PC-3 (cell line): ENCODE data around the gene GP1BB. TPM values are rescaled to one million over a fixed set of nuclear protein-coding genes. Genes with fewer than 3 reads are reported as not detected.

Experiments
- ATAC-seq: fragments of 200-7000 bp; cut with Tn5 transposase; 2 replicates; pipeline ENCODE4 v1.9.1; 2020; ENCODE audit warnings: mild to moderate bottlenecking, moderate library complexity
- BruUV-seq: library from RNA; stranded (reverse); fragments of 400-500 nt; replicated peaks from 2 replicates; lab custom pipeline; 2021; lab: Mats Ljungman, UMichigan
- CTCF ChIA-PET: fragments of 300-600 bp; sonication (Branson Sonifier 250); formaldehyde crosslinking; loops from one replicate; lab custom pipeline; 2022; ENCODE audit warnings: antibody characterized with exemption; lab: Charles Lee
- POLR2A ChIA-PET: fragments of 300-600 bp; sonication (Branson Sonifier 250); formaldehyde crosslinking; loops from one replicate; lab custom pipeline; 2022; ENCODE audit warnings: antibody characterized with exemption; ENCODE audit not compliant: unreplicated experiment; lab: Charles Lee
- DNase-seq: peaks from one replicate; pipeline ENCODE4 v3.0.0-alpha.2; 2015
- H2AFZ ChIP-seq: fragments of 300-600 bp; sonication (generic); 2 replicates; pipeline ENCODE4 v1.6.0; 2016; ENCODE audit warnings: antibody characterized with exemption, low read length
- H3F3A ChIP-seq: fragments of 300-600 bp; sonication (generic); one replicate; pipeline ENCODE4 v1.6.0; 2017; ENCODE audit warnings: antibody characterized with exemption, low read length, control low read depth, mild to moderate bottlenecking; ENCODE audit not compliant: unreplicated experiment
- H3K27ac ChIP-seq: fragments of 300-600 bp; sonication (generic); 2 replicates; pipeline ENCODE4 v1.5.1; 2016; ENCODE audit warnings: mild to moderate bottlenecking, low read length
- H3K27me3 ChIP-seq: fragments of 300-600 bp; sonication (generic); 2 replicates; pipeline ENCODE4 v1.6.1; 2016; ENCODE audit warnings: low read length, mixed read lengths
- H3K36me3 ChIP-seq: fragments of 300-600 bp; sonication (generic); 2 replicates; pipeline ENCODE4 v1.6.1; 2016; ENCODE audit warnings: low read depth, mixed run types, low read length, mixed read lengths
- H3K4me1 ChIP-seq: fragments of 300-600 bp; sonication (generic); 2 replicates; pipeline ENCODE4 v1.5.1; 2016; ENCODE audit warnings: low read length; ENCODE audit not compliant: insufficient read depth
- H3K4me2 ChIP-seq: fragments of 300-600 bp; sonication (generic); 2 replicates; pipeline ENCODE4 v1.6.0; 2016; ENCODE audit warnings: low read length
- H3K4me3 ChIP-seq: fragments of 300-600 bp; sonication (generic); 2 replicates; pipeline ENCODE4 v1.5.1; 2016; ENCODE audit warnings: mild to moderate bottlenecking, low read length, mixed read lengths
- H3K79me2 ChIP-seq: fragments of 300-600 bp; sonication (generic); 2 replicates; pipeline ENCODE4 v1.6.1; 2017; ENCODE audit warnings: low read length, mixed read lengths
- H3K9ac ChIP-seq: fragments of 300-600 bp; sonication (generic); 2 replicates; pipeline ENCODE4 v1.6.0; 2016; ENCODE audit warnings: mild to moderate bottlenecking, low read length
- H3K9me2 ChIP-seq: fragments of 300-600 bp; sonication (generic); replicated peaks from 2 replicates; pipeline ENCODE4 v1.6.1; 2016; ENCODE audit warnings: mixed run types, low read length, mixed read lengths
- H3K9me3 ChIP-seq: fragments of 300-600 bp; sonication (generic); 2 replicates; pipeline ENCODE4 v1.6.1; 2016; ENCODE audit warnings: low read length, mixed read lengths
- H4K20me1 ChIP-seq: fragments of 300-600 bp; sonication (generic); 2 replicates; pipeline ENCODE4 v1.6.1; 2016; ENCODE audit warnings: low read length, mixed read lengths
- EZH2 ChIP-seq: fragments of 300-600 bp; sonication (generic); IDR thresholded peaks from one replicate; pipeline ENCODE4 v1.6.1; 2017; ENCODE audit warnings: antibody characterized with exemption, mild to moderate bottlenecking, low read length; ENCODE audit not compliant: unreplicated experiment
- EZH2phosphoT487 ChIP-seq: fragments of 300-600 bp; sonication (generic); IDR thresholded peaks from 2 replicates; pipeline ENCODE4 v1.6.1; 2018; ENCODE audit warnings: mild to moderate bottlenecking, antibody characterized with exemption, low read length, borderline replicate concordance
- intact Hi-C: fragments of 100-400 bp; cut with micrococcal nuclease; formaldehyde crosslinking; loops from 2 replicates; pipeline ENCODE4 v1.9.0; 2023
- total RNA-seq: library from RNA; depleted of rRNA; stranded (reverse); fragments of >200 nt; gene quantifications from 2 replicates; pipeline ENCODE4 v1.2.3, GENCODE V29; 2014
- TF ChIP-seq, protein P1 (sequence below): fragments of 300-600 bp; sonication (generic); conservative IDR thresholded peaks from 2 replicates; pipeline ENCODE4 v1.5.1; 2017; ENCODE audit warnings: antibody characterized with exemption, low read depth, mild to moderate bottlenecking, low read length

The GP1BB gene
- total RNA-seq, 1 experiment from 2014 or later = 0.80 TPM

DNA sequence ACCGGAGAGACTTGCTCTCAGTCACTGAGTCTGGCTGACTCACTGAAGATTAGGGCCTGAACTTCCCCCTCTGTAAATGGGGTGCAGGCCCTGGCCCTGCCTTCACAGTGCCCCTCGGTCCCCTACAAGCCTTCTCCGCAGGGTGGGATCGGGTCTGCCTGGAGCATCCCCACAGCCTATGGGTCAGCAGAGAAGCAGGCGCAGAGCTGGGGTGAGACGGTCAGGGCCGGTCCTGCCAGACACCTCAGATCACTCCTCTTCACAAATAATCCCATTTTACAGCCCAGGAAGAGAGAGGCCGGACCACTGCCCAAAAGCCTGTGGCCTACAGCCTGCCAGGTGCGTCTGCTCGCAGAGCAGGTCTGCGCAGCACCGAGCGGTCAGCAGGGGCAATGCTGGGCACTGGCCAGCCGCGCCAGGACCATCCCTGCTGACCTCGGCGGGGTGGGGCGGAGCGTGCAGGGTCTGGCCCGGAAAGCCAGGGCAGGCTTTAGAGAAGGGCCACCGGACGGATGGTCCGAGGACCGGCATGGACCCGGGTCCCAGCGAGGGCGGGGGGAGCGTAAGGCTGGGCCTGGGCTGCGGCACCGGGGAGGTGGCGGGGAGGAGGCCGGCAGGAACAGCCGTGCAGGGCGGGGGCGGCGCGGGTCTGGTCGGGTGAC, 9.6 kb upstream of the GP1BB start:
- H3K79me2 ChIP-seq = no peaks in the 10 kb centered on the region
- peak overlapping the region; percentile 78 for H2AFZ ChIP-seq
- H3K9me2 ChIP-seq = no peaks in the 10 kb centered on the region
- no peaks in the 10 kb centered on the region for H4K20me1 ChIP-seq
- CTCF ChIA-PET = no interaction called here
- intact Hi-C loops = loop anchor here (10.0 kb wide), 1 partner anchor 219 kb away; no protein-coding TSS in a partner anchor
- H3K9me3 ChIP-seq = no peaks in the 10 kb centered on the region
- TF ChIP-seq, protein P1, sequence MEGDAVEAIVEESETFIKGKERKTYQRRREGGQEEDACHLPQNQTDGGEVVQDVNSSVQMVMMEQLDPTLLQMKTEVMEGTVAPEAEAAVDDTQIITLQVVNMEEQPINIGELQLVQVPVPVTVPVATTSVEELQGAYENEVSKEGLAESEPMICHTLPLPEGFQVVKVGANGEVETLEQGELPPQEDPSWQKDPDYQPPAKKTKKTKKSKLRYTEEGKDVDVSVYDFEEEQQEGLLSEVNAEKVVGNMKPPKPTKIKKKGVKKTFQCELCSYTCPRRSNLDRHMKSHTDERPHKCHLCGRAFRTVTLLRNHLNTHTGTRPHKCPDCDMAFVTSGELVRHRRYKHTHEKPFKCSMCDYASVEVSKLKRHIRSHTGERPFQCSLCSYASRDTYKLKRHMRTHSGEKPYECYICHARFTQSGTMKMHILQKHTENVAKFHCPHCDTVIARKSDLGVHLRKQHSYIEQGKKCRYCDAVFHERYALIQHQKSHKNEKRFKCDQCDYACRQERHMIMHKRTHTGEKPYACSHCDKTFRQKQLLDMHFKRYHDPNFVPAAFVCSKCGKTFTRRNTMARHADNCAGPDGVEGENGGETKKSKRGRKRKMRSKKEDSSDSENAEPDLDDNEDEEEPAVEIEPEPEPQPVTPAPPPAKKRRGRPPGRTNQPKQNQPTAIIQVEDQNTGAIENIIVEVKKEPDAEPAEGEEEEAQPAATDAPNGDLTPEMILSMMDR = no peak
- no peak for TF ChIP-seq EZH2phosphoT487
- TF ChIP-seq EZH2 = no peak
- DNase-seq (no peak), ATAC-seq (peak; percentile 42)
- POLR2A ChIA-PET = no interaction called here
- H3K9ac ChIP-seq = no peak overlapping the region
- no peak overlapping the region for H3K27ac ChIP-seq
- no peaks in the 10 kb centered on the region for H3K27me3 ChIP-seq
- peak overlapping the region; percentile 62 for H3K4me3 ChIP-seq
- no TSS peak for BruUV-seq
- no peaks in the 10 kb centered on the region for H3K4me1 ChIP-seq
- peak overlapping the region; percentile 76 for H3K4me2 ChIP-seq
- H3F3A ChIP-seq = no peaks in the 10 kb centered on the region
- H3K36me3 ChIP-seq = no peaks in the 10 kb centered on the region

DNA sequence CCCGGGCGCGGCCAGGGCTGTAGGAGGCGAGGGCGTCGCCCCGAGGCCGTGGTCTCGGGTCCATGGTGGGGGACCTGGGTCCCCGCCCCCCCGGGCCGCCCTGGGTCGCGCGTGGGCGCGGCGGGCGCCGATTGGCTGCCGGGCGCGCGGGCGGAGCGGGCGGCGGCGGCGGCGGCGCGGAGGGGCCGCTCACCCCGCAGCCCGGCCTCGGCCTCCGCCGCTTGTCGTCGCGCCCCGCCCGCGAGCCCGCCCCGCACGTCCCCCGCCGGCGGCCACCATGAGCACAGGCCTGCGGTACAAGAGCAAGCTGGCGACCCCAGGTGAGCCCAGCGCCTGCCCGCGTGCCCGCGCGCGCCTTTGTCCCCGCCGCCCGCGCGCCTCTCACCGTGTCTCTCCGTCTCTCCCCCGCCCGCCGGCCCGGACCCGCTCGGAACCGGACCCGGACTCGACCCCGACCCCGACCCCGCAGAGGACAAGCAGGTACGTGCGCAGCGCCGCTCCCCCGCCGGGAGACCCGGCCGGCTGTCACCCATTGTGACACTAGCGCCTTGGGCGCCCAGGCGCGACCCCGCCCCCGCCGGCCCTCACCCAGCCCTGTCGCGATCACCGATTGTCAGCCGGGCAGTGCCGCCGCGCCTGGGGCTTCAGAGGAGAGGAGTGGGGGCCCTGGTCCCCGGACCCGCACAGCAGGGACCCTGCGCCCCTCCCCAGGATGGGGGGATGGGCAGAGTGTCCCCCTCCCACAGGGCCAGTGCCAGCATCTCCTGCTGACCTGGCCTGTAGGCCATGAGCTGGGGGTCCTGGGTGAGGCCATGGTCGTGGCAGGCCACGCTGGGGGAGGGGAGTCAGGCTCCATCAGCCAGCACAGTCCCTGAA, 8.8 kb upstream of the GP1BB start, which contains the start of gene SEPTIN5:
Gene SEPTIN5, plus strand, starts transcription at position 192 of the 876 bp plus-strand sequence. Its CDS starts 86 bp downstream, at position 278.
- TF ChIP-seq EZH2 (no peak), EZH2phosphoT487 (no peak)
- TF ChIP-seq, protein P1 = no peak
- ChIA-PET CTCF (no interaction called here), POLR2A (no interaction called here)
- no peaks in the 10 kb centered on the region for H3K36me3 ChIP-seq
- H3K9me3 ChIP-seq = no peaks in the 10 kb centered on the region
- intact Hi-C loops = loop anchor here (10.0 kb wide), 1 partner anchor 220 kb away; no protein-coding TSS in a partner anchor
- peak within 1 kb of the TSS; percentile 95 for H3K4me2 ChIP-seq
- no peaks in the 10 kb centered on the region for H4K20me1 ChIP-seq
- H2AFZ ChIP-seq = peak within 1 kb of the TSS; percentile 78
- ATAC-seq (peak; percentile 16), DNase-seq (no peak)
- H3K9ac ChIP-seq = peak within 1 kb of the TSS; percentile 27; the same call in 1 of the 2 replicates
- H3K9me2 ChIP-seq = no peaks in the 10 kb centered on the region
- H3K4me1 ChIP-seq = no peaks in the 10 kb centered on the region
- no peaks in the 10 kb centered on the region for H3F3A ChIP-seq
- no peaks in the 10 kb centered on the region for H3K27me3 ChIP-seq
- BruUV-seq = TSS peak; percentile 32
- no peaks in the 10 kb centered on the region for H3K79me2 ChIP-seq
- H3K27ac ChIP-seq = no peak within 1 kb of the TSS
- peak within 1 kb of the TSS; percentile 72 for H3K4me3 ChIP-seq
